HUES64 (cell line): ENCODE data around the gene MORC1.

Experiments
- H3K27ac ChIP-seq: 2 replicates; pipeline ENCODE4 v1.7.0; 2013; ENCODE audit warnings: low read depth, low read length, inconsistent platforms
- H3K27me3 ChIP-seq: 2 replicates; pipeline ENCODE4 v1.6.1; 2013; ENCODE audit warnings: mild to moderate bottlenecking, low read length; ENCODE audit not compliant: insufficient read depth
- H3K36me3 ChIP-seq: 2 replicates; pipeline ENCODE4 v1.6.1; 2013; ENCODE audit warnings: mild to moderate bottlenecking, low read length; ENCODE audit not compliant: insufficient read depth
- H3K4me1 ChIP-seq: 2 replicates; pipeline ENCODE4 v1.6.1; 2013; ENCODE audit warnings: mild to moderate bottlenecking, low read length, moderate library complexity; ENCODE audit not compliant: insufficient read depth
- H3K4me3 ChIP-seq: 2 replicates; pipeline ENCODE4 v1.5.1; 2013; ENCODE audit warnings: mild to moderate bottlenecking, low read length, moderate library complexity
- H3K9ac ChIP-seq: 2 replicates; pipeline ENCODE4 v1.6.1; 2013; ENCODE audit warnings: mild to moderate bottlenecking, low read depth, low read length
- H3K9me3 ChIP-seq: 2 replicates; pipeline ENCODE4 v1.6.1; 2013; ENCODE audit warnings: low read depth, low read length; ENCODE audit not compliant: insufficient read depth
- WGBS: fragments of 150-250, 120-280 bp; methylation state at CpG from one replicate; pipeline ENCODE4 v1.1.7; 2013; ENCODE audit warnings: missing lambda C conversion rate; 5-methylcytosine and 5-hydroxymethylcytosine counted together

Gene MORC1

GRCh38 chr3:109071350-109072142 lies 46.4 kb downstream of the MORC1 start:
- Histone ChIP-seq H3K9ac (no peak overlapping the region), H3K4me1 (no peaks in the 10 kb centered on the region; the same call in 1 of the 2 replicates), H3K27ac (no peak overlapping the region), H3K9me3 (no peaks in the 10 kb centered on the region), H3K36me3 (no peaks in the 10 kb centered on the region), H3K27me3 (no peaks in the 10 kb centered on the region), H3K4me3 (no peak overlapping the region)
- 80% methylated on average over 4 of the region's 4 CpGs for WGBS

GRCh38 chr3:109070211-109070610 lies 47.7 kb downstream of the MORC1 start:
- Histone ChIP-seq H3K9me3 (no peaks in the 10 kb centered on the region), H3K4me3 (no peak overlapping the region), H3K27me3 (no peaks in the 10 kb centered on the region), H3K27ac (no peak overlapping the region), H3K4me1 (no peaks in the 10 kb centered on the region; the same call in 1 of the 2 replicates), H3K36me3 (no peaks in the 10 kb centered on the region), H3K9ac (no peak overlapping the region)
- WGBS: 96% methylated on average over 7 of the region's 7 CpGs

- Histone ChIP-seq H3K9ac (no peak overlapping the region), H3K36me3 (no peaks in the 10 kb centered on the region), H3K4me3 (no peak overlapping the region), H3K9me3 (no peaks in the 10 kb centered on the region), H3K27ac (no peak overlapping the region), H3K27me3 (no peaks in the 10 kb centered on the region), H3K4me1 (no peaks in the 10 kb centered on the region; the same call in 1 of the 2 replicates)
- 100% methylated on average over 2 of the region's 3 CpGs for WGBS
Observed at GRCh38 chr3:109066864-109067263, 51.1 kb downstream of the MORC1 start.

- Histone ChIP-seq H3K36me3 (no peaks in the 10 kb centered on the region), H3K27me3 (no peaks in the 10 kb centered on the region), H3K9me3 (no peaks in the 10 kb centered on the region), H3K9ac (no peak overlapping the region), H3K4me3 (no peak overlapping the region), H3K27ac (no peak overlapping the region), H3K4me1 (no peaks in the 10 kb centered on the region)
- WGBS: 100% methylated on average over 3 of the region's 5 CpGs
Observed at GRCh38 chr3:109059264-109059663, 58.7 kb downstream of the MORC1 start.

- Histone ChIP-seq H3K4me3 (no peak overlapping the region), H3K27ac (no peak overlapping the region), H3K9me3 (no peaks in the 10 kb centered on the region), H3K9ac (no peak overlapping the region), H3K36me3 (no peaks in the 10 kb centered on the region), H3K27me3 (no peaks in the 10 kb centered on the region), H3K4me1 (no peaks in the 10 kb centered on the region)
- 91% methylated on average over 3 of the region's 3 CpGs for WGBS
Observed at GRCh38 chr3:109057616-109058015, 60.3 kb downstream of the MORC1 start.

GRCh38 chr3:109057056-109057455 lies 60.9 kb downstream of the MORC1 start:
- Histone ChIP-seq H3K9ac (no peak overlapping the region), H3K36me3 (no peaks in the 10 kb centered on the region), H3K4me1 (no peaks in the 10 kb centered on the region), H3K4me3 (no peak overlapping the region), H3K27me3 (no peaks in the 10 kb centered on the region), H3K9me3 (no peaks in the 10 kb centered on the region), H3K27ac (no peak overlapping the region)
- 96% methylated on average over 3 of the region's 3 CpGs for WGBS

- H3K4me3 ChIP-seq: no peak overlapping the region
- no peaks in the 10 kb centered on the region for H3K9me3 ChIP-seq
- no peak overlapping the region for H3K27ac ChIP-seq
- no peak overlapping the region for H3K9ac ChIP-seq
- peaks cover 10% of the 10 kb centered on the region for H3K4me1 ChIP-seq
- 69% methylated on average over 3 of the region's 3 CpGs for WGBS
- no peaks in the 10 kb centered on the region for H3K36me3 ChIP-seq
- no peaks in the 10 kb centered on the region for H3K27me3 ChIP-seq
Observed at GRCh38 chr3:109050591-109051167, 67.3 kb downstream of the MORC1 start.

- Histone ChIP-seq H3K36me3 (no peaks in the 10 kb centered on the region), H3K27ac (no peak overlapping the region), H3K4me3 (no peak overlapping the region), H3K9me3 (no peaks in the 10 kb centered on the region), H3K9ac (no peak overlapping the region), H3K27me3 (no peaks in the 10 kb centered on the region), H3K4me1 (peaks cover 10% of the 10 kb centered on the region)
- 86% methylated on average over 2 of the region's 2 CpGs for WGBS
Observed at GRCh38 chr3:109047366-109047765, 70.6 kb downstream of the MORC1 start.

GRCh38 chr3:109045271-109046040 lies 72.5 kb downstream of the MORC1 start:
- no peaks in the 10 kb centered on the region for H3K9me3 ChIP-seq
- WGBS: 96% methylated on average over 6 of the region's 6 CpGs
- no peaks in the 10 kb centered on the region for H3K36me3 ChIP-seq
- H3K4me1 ChIP-seq: peaks cover 10% of the 10 kb centered on the region
- H3K9ac ChIP-seq: no peak overlapping the region
- no peak overlapping the region for H3K4me3 ChIP-seq
- no peaks in the 10 kb centered on the region for H3K27me3 ChIP-seq
- no peak overlapping the region for H3K27ac ChIP-seq

GRCh38 chr3:109035082-109035481 lies 82.9 kb downstream of the MORC1 start:
- no peaks in the 10 kb centered on the region for H3K36me3 ChIP-seq
- peaks cover 5% of the 10 kb centered on the region; the same call in 1 of the 2 replicates for H3K9me3 ChIP-seq
- no peak overlapping the region for H3K4me3 ChIP-seq
- no peaks in the 10 kb centered on the region for H3K4me1 ChIP-seq
- H3K9ac ChIP-seq: no peak overlapping the region
- no peak overlapping the region for H3K27ac ChIP-seq
- WGBS: no CpG with 5 or more reads among the region's 1 CpG
- H3K27me3 ChIP-seq: no peaks in the 10 kb centered on the region

- Histone ChIP-seq H3K9ac (no peak overlapping the region), H3K4me1 (no peaks in the 10 kb centered on the region), H3K4me3 (no peak overlapping the region), H3K27me3 (no peaks in the 10 kb centered on the region), H3K9me3 (no peaks in the 10 kb centered on the region), H3K36me3 (no peaks in the 10 kb centered on the region), H3K27ac (no peak overlapping the region)
- 86% methylated on average over 3 of the region's 3 CpGs for WGBS
Observed at GRCh38 chr3:109033000-109033660, 84.8 kb downstream of the MORC1 start.
